IMR-90 (cell line): ENCODE measurements around the gene EGFL7. TPM values are rescaled to one million over a fixed set of nuclear protein-coding genes. Genes with fewer than 3 reads are reported as not detected.

Experiments used
- ATAC-seq: fragments of 200-7000 bp; cut with Tn5 transposase; 2 replicates; pipeline ENCODE4 v1.9.1; 2020; ENCODE audit warnings: low read depth, mild to moderate bottlenecking, moderate library complexity
- BruUV-seq: library from RNA; stranded (reverse); fragments of 400-500 nt; replicated peaks from 2 replicates; lab custom pipeline; 2021; lab: Mats Ljungman, UMichigan
- CTCF ChIA-PET: fragments of 300-600 bp; formaldehyde crosslinking; extraction: SDS; loops from one replicate; lab custom pipeline; 2021; ENCODE audit warnings: antibody characterized with exemption; lab: Yijun Ruan, JAX
- POLR2A ChIA-PET: fragments of 300-600 bp; sonication (Branson Sonifier 250); formaldehyde crosslinking; loops from one replicate; lab custom pipeline; 2022; ENCODE audit warnings: antibody characterized with exemption; ENCODE audit not compliant: unreplicated experiment; lab: Charles Lee
- DNase-seq: peaks from one replicate; pipeline ENCODE4 v3.0.0; 2013
- H2AFZ ChIP-seq: replicated peaks from 2 replicates; pipeline ENCODE3; 2013; ENCODE audit warnings: low read length, mild to moderate bottlenecking; ENCODE audit not compliant: poor library complexity
- H2AK5ac ChIP-seq: 2 replicates; pipeline ENCODE4 v1.6.1; 2013; ENCODE audit warnings: low read depth, low read length, inconsistent platforms
- H2AK9ac ChIP-seq: replicated peaks from 2 replicates; pipeline ENCODE3; 2013; ENCODE audit warnings: mild to moderate bottlenecking, low read depth, low read length, moderate library complexity; ENCODE audit not compliant: poor library complexity
- H2BK120ac ChIP-seq: 2 replicates; pipeline ENCODE4 v1.6.1; 2013; ENCODE audit warnings: low read depth, low read length, inconsistent platforms
- H2BK15ac ChIP-seq: 3 replicates; pipeline ENCODE4 v1.6.1; 2013; ENCODE audit warnings: low read depth, low read length, inconsistent platforms
- H2BK20ac ChIP-seq: 2 replicates; pipeline ENCODE4 v1.6.1; 2013; ENCODE audit warnings: low read depth, mild to moderate bottlenecking, inconsistent platforms, low read length, moderate library complexity
- H2BK5ac ChIP-seq: 2 replicates; pipeline ENCODE4 v1.6.1; 2013; ENCODE audit warnings: mild to moderate bottlenecking, low read depth, low read length, inconsistent platforms; ENCODE audit not compliant: poor library complexity, severe bottlenecking
- H3K14ac ChIP-seq: replicated peaks from 2 replicates; pipeline ENCODE4 v1.6.1; 2013; ENCODE audit warnings: low read depth, low read length, inconsistent platforms
- H3K18ac ChIP-seq: 2 replicates; pipeline ENCODE4 v1.6.1; 2013; ENCODE audit warnings: low read depth, low read length, control low read depth
- H3K23ac ChIP-seq: 2 replicates; pipeline ENCODE4 v1.6.1; 2013; ENCODE audit warnings: low read depth, low read length, inconsistent platforms
- H3K27ac ChIP-seq: 2 replicates; pipeline ENCODE4 v1.5.1; 2013; ENCODE audit warnings: mild to moderate bottlenecking, control low read depth, low read length; ENCODE audit not compliant: insufficient read depth
- H3K27me3 ChIP-seq: 2 replicates; pipeline ENCODE4 v1.6.1; 2013; ENCODE audit warnings: low read length; ENCODE audit not compliant: control insufficient read depth, insufficient read depth
- H3K36me3 ChIP-seq: 2 replicates; pipeline ENCODE4 v1.6.1; 2013; ENCODE audit warnings: low read length, mixed read lengths; ENCODE audit not compliant: control insufficient read depth, insufficient read depth
- H3K4ac ChIP-seq: 2 replicates; pipeline ENCODE4 v1.6.1; 2013; ENCODE audit warnings: low read depth, low read length, inconsistent platforms
- H3K4me1 ChIP-seq: 2 replicates; pipeline ENCODE4 v1.6.1; 2013; ENCODE audit warnings: low read length, mixed read lengths; ENCODE audit not compliant: control insufficient read depth, insufficient read depth
- H3K4me2 ChIP-seq: 2 replicates; pipeline ENCODE4 v1.6.1; 2013; ENCODE audit warnings: low read depth, mild to moderate bottlenecking, control low read depth, low read length, moderate library complexity
- H3K4me3 ChIP-seq: 2 replicates; pipeline ENCODE4 v1.5.1; 2013; ENCODE audit warnings: low read depth, mild to moderate bottlenecking, control low read depth, low read length, moderate library complexity; ENCODE audit not compliant: insufficient read depth
- H3K56ac ChIP-seq: 2 replicates; pipeline ENCODE4 v1.6.1; 2013; ENCODE audit warnings: low read length, inconsistent platforms; ENCODE audit not compliant: insufficient read depth; ENCODE audit errors: extremely low read depth
- H3K79me1 ChIP-seq, 2 experiments: 2 replicates each; pipeline ENCODE4 v1.6.1; 2013; ENCODE audit warnings: low read length in 2 of 2, inconsistent platforms in 1 of 2, low read depth in 1 of 2
- H3K9ac ChIP-seq: 2 replicates; pipeline ENCODE4 v1.6.1; 2013; ENCODE audit warnings: low read depth, low read length, control low read depth
- H3K9me1 ChIP-seq: 2 replicates; pipeline ENCODE4 v1.6.1; 2013; ENCODE audit warnings: low read length, inconsistent platforms; ENCODE audit not compliant: insufficient read depth
- H3K9me3 ChIP-seq: 2 replicates; pipeline ENCODE4 v1.6.1; 2013; ENCODE audit warnings: low read length; ENCODE audit not compliant: control insufficient read depth, insufficient read depth
- H4K20me1 ChIP-seq: 2 replicates; pipeline ENCODE4 v1.6.1; 2013; ENCODE audit warnings: low read length, inconsistent platforms; ENCODE audit not compliant: insufficient read depth
- H4K5ac ChIP-seq: 2 replicates; pipeline ENCODE4 v1.6.1; 2013; ENCODE audit warnings: mild to moderate bottlenecking, low read depth, low read length, control low read depth
- H4K8ac ChIP-seq, 2 experiments: 2 replicates each; pipeline ENCODE4 v1.6.1; 2013; ENCODE audit warnings: low read depth in 2 of 2, low read length in 2 of 2, control low read depth in 1 of 2, inconsistent platforms in 1 of 2
- H4K91ac ChIP-seq: 2 replicates; pipeline ENCODE4 v1.6.1; 2013; ENCODE audit warnings: low read depth, low read length, inconsistent platforms; ENCODE audit not compliant: insufficient read depth
- BHLHE40 ChIP-seq: fragments of 150-350 bp; IDR thresholded peaks from 2 replicates; pipeline ENCODE4 v1.6.1; 2016; ENCODE audit warnings: mild to moderate bottlenecking, low read depth, low read length
- CEBPB ChIP-seq: IDR thresholded peaks from 2 replicates; pipeline ENCODE4 v1.6.1; 2012; ENCODE audit warnings: low read depth, low read length, improper control_type of control experiment
- CHD1 ChIP-seq: IDR thresholded peaks from 2 replicates; pipeline ENCODE4 v1.6.1; 2012; ENCODE audit warnings: low read depth, low read length, improper control_type of control experiment
- CTCF ChIP-seq: conservative IDR thresholded peaks from 2 replicates; pipeline ENCODE4 v1.5.1; 2012; ENCODE audit warnings: mild to moderate bottlenecking, low read depth, low read length, improper control_type of control experiment
- ELK1 ChIP-seq: fragments of 150-350 bp; IDR thresholded peaks from 2 replicates; pipeline ENCODE4 v1.6.1; 2016; ENCODE audit warnings: low read depth, mild to moderate bottlenecking, low read length, moderate library complexity, borderline replicate concordance
- FOS ChIP-seq: fragments of 150-350 bp; IDR thresholded peaks from 2 replicates; pipeline ENCODE4 v1.6.1; 2016; ENCODE audit warnings: low read depth, low read length
- MAFK ChIP-seq: IDR thresholded peaks from 2 replicates; pipeline ENCODE4 v1.6.1; 2012; ENCODE audit warnings: low read depth, low read length, improper control_type of control experiment
- MAZ ChIP-seq: IDR thresholded peaks from 2 replicates; pipeline ENCODE4 v1.6.1; 2012; ENCODE audit warnings: low read depth, mild to moderate bottlenecking, low read length, improper control_type of control experiment, moderate library complexity, borderline replicate concordance
- MXI1 ChIP-seq: IDR thresholded peaks from 2 replicates; pipeline ENCODE4 v1.6.1; 2012; ENCODE audit warnings: low read depth, mild to moderate bottlenecking, low read length, moderate library complexity, borderline replicate concordance
- NFE2L2 ChIP-seq: fragments of 150-350 bp; IDR thresholded peaks from 2 replicates; pipeline ENCODE4 v1.6.1; 2016; ENCODE audit warnings: low read depth, mild to moderate bottlenecking, low read length
- RAD21 ChIP-seq: IDR thresholded peaks from 2 replicates; pipeline ENCODE4 v1.6.1; 2012; ENCODE audit warnings: low read length, improper control_type of control experiment
- RCOR1 ChIP-seq: IDR thresholded peaks from 2 replicates; pipeline ENCODE4 v1.6.1; 2012; ENCODE audit warnings: mild to moderate bottlenecking, low read length, improper control_type of control experiment; ENCODE audit not compliant: insufficient replicate concordance
- SMC3 ChIP-seq: fragments of 150-350 bp; IDR thresholded peaks from 2 replicates; pipeline ENCODE4 v1.6.1; 2016; ENCODE audit warnings: low read depth, mild to moderate bottlenecking, antibody characterized with exemption, low read length, moderate library complexity
- USF2 ChIP-seq: fragments of 150-350 bp; IDR thresholded peaks from 2 replicates; pipeline ENCODE4 v1.6.1; 2017; ENCODE audit warnings: mild to moderate bottlenecking, antibody characterized with exemption, low read length, low read depth
- WGBS, 2 experiments: methylation state at CpG; one replicate each; pipeline versions ENCODE4 v1.1.5 to v1.1.7; 2013; ENCODE audit warnings: missing lambda C conversion rate in 2 of 2; ENCODE audit not compliant: insufficient read length in 1 of 2; ENCODE audit errors: extremely low coverage in 2 of 2; 5-methylcytosine and 5-hydroxymethylcytosine counted together
- dilution Hi-C: fragments of 300-500 bp; cut with HindIII; formaldehyde crosslinking; loops from one replicate; pipeline ENCODE4 v1.14.3; 2018; ENCODE audit warnings: low sequenced_read_pairs; ENCODE audit not compliant: unreplicated experiment
- in situ Hi-C: fragments of 300-500 bp; cut with MboI; formaldehyde crosslinking; loops from 3 replicates; pipeline ENCODE4 v1.14.3; 2019; ENCODE audit warnings: low sequenced_read_pairs, inconsistent platforms, mixed read lengths
- intact Hi-C: fragments of 100-400 bp; cut with micrococcal nuclease; formaldehyde crosslinking; loops from 2 replicates; pipeline ENCODE4 v1.10.0; 2022
- polyA plus RNA-seq, 3 experiments: library from polyadenylated mRNA; depleted of rRNA; stranded (reverse); fragments of >200 nt; gene quantifications; 2 replicates each; pipeline ENCODE4 v1.2.3, GENCODE V29; 2012; ENCODE audit warnings: low replicate concordance in 1 of 3
- total RNA-seq: library from RNA; depleted of rRNA; stranded (reverse); fragments of >200 nt; gene quantifications from 2 replicates; pipeline ENCODE4 v1.2.3, GENCODE V29; 2012

Gene EGFL7
- total and polyA plus RNA-seq, 2 of the 4 experiments (the other 2 are of a cell fraction) = 2.2 to 10.4 TPM

GRCh38 chr9:136615631-136616306 is 46.9 kb upstream of the EGFL7 start:
- H3K14ac ChIP-seq = no peak overlapping the region; the same call in 1 of the 2 replicates
- peak overlapping the region; percentile 78; the same call in 1 of the 3 replicates for H2BK15ac ChIP-seq
- no peak overlapping the region for H3K56ac ChIP-seq
- in situ Hi-C loops = no loop called here
- peaks cover 23% of the 10 kb centered on the region for H3K4me1 ChIP-seq
- 0 out of 2 replicates have a peak, but pooled peaks cover 3% of the 10 kb centered on the region for H3K9me1 ChIP-seq
- no peak overlapping the region for H3K18ac ChIP-seq
- ChIA-PET CTCF (interaction anchor here (0.9 kb wide), 1 partner anchor 10 kb away, joined by 3 read pairs; no protein-coding TSS in a partner anchor), POLR2A (no interaction called here)
- peak overlapping the region; percentile 37 for H2BK5ac ChIP-seq
- H2AFZ ChIP-seq = peak overlapping the region; percentile 53
- no peak overlapping the region for H3K9ac ChIP-seq
- WGBS, 2 experiments = 92% methylated on average over 5 of the region's 17 CpGs; no CpG with 5 or more reads in 1 of the 2 experiments
- H4K20me1 ChIP-seq = no peaks in the 10 kb centered on the region
- dilution Hi-C loops = no loop called here
- ATAC-seq (no peak), DNase-seq (peak; percentile 13)
- H4K91ac ChIP-seq = peak overlapping the region; percentile 96
- 0 out of 2 replicates have a peak overlapping the region, but pooled peaks have one; percentile 22 for H4K5ac ChIP-seq
- H4K8ac ChIP-seq = peak overlapping the region; percentile 81 to 98; a peak in 3 of 4 replicates
- H3K79me1 ChIP-seq = no peaks in the 10 kb centered on the region
- no TSS peak for BruUV-seq
- H3K4me2 ChIP-seq = no peak overlapping the region
- intact Hi-C loops = loop anchor here (2.0 kb wide), 1 partner anchor 69 kb away; the partner anchor contains the start of gene NOTCH1
- H2BK20ac ChIP-seq = peak overlapping the region; percentile 85
- peak overlapping the region; percentile 92 for H2BK120ac ChIP-seq
- H3K23ac ChIP-seq = no peak overlapping the region
- no peaks in the 10 kb centered on the region for H3K9me3 ChIP-seq
- peak overlapping the region; percentile 95; the same call in 1 of the 2 replicates for H2AK5ac ChIP-seq
- H3K4me3 ChIP-seq = no peak overlapping the region
- H2AK9ac ChIP-seq = peak overlapping the region; percentile 98
- no peak overlapping the region for H3K27ac ChIP-seq
- no peaks in the 10 kb centered on the region for H3K36me3 ChIP-seq
- H3K27me3 ChIP-seq = no peaks in the 10 kb centered on the region
- peak overlapping the region; percentile 87 for H3K4ac ChIP-seq
- TF ChIP-seq CHD1 (no peak), CTCF (no peak), BHLHE40 (no peak), RAD21 (no peak), CEBPB (no peak), MXI1 (no peak), RCOR1 (no peak), MAFK (no peak), USF2 (no peak), SMC3 (no peak), ELK1 (no peak), NFE2L2 (no peak), MAZ (no peak), FOS (no peak)
